H1 (cell line): ENCODE data around the gene ACSF2. TPM values are rescaled to one million over a fixed set of nuclear protein-coding genes. Genes with fewer than 3 reads are reported as not detected.

Experiments
- CBX8 ChIP-seq: fragments of 300-800, 300-1000 bp; sonication (generic); IDR thresholded peaks from 2 replicates; pipeline ENCODE4 v1.7.1; 2016; ENCODE audit warnings: low read depth, low read length, borderline replicate concordance
- JUN ChIP-seq: IDR thresholded peaks from 2 replicates; pipeline ENCODE4 v1.6.1; 2011; ENCODE audit warnings: low read depth, mild to moderate bottlenecking, improper control_type of control experiment, low read length
- RXRA ChIP-seq: IDR thresholded peaks from 2 replicates; pipeline ENCODE4 v1.6.1; 2011; ENCODE audit warnings: low read depth, mild to moderate bottlenecking, low read length, moderate library complexity; ENCODE audit not compliant: insufficient read depth
- TBP ChIP-seq: IDR thresholded peaks from 2 replicates; pipeline ENCODE4 v1.6.1; 2011; ENCODE audit warnings: low read depth, low read length, improper control_type of control experiment
- polyA plus RNA-seq, 7 experiments: library from polyadenylated mRNA; depleted of rRNA in 3 of 7; stranded (reverse) in 5 of 7; unstranded in 2 of 7; fragments of >200 nt in 5 of 7; fragments of 200-250 nt in 2 of 7; gene quantifications; 1 replicate in 5 of 7; 2 replicates in 1 of 7; 4 replicates in 1 of 7; pipeline versions ENCODE4 v1.2.1 to v1.2.3, GENCODE V29; 2011 to 2013; ENCODE audit warnings: missing spikeins in 2 of 7, mixed read lengths in 2 of 7
- total RNA-seq: library from RNA; stranded (reverse); fragmentation: NEBNext Ultra II Directional; extraction: Animal tissue kit (Norgen Biotek cat#: 25700); gene quantifications from 2 replicates; pipeline ENCODE4 v1.2.1, GENCODE V29; 2021
- TF ChIP-seq, protein P1 (sequence below): fragments of 300-600 bp; sonication (generic); IDR thresholded peaks from 2 replicates; pipeline ENCODE4 v1.7.1; 2012; ENCODE audit warnings: low read length, moderate library complexity, mild to moderate bottlenecking, inconsistent platforms; ENCODE audit not compliant: insufficient replicate concordance
- TF ChIP-seq, protein P2 (sequence below): IDR thresholded peaks from 2 replicates; pipeline ENCODE4 v1.6.1; 2012; ENCODE audit warnings: low read length, inconsistent platforms
- TF ChIP-seq, protein P3 (sequence below), 3 experiments: IDR thresholded peaks; 1 replicate in 2 of 3; 2 replicates in 1 of 3; pipeline versions ENCODE4 v1.5.1 to v1.6.1; 2011; ENCODE audit warnings: low read length in 3 of 3, mild to moderate bottlenecking in 3 of 3, inconsistent platforms in 2 of 3, low read depth in 1 of 3, moderate library complexity in 1 of 3; ENCODE audit not compliant: insufficient read depth in 1 of 3; ENCODE audit errors: control extremely low read depth in 1 of 3

The ACSF2 gene
- total and polyA plus RNA-seq, 2 of the 8 experiments (the other 6 are each of a cell fraction or from before 2014, with no cell fraction given), result 14.5 to 16.3 TPM

DNA sequence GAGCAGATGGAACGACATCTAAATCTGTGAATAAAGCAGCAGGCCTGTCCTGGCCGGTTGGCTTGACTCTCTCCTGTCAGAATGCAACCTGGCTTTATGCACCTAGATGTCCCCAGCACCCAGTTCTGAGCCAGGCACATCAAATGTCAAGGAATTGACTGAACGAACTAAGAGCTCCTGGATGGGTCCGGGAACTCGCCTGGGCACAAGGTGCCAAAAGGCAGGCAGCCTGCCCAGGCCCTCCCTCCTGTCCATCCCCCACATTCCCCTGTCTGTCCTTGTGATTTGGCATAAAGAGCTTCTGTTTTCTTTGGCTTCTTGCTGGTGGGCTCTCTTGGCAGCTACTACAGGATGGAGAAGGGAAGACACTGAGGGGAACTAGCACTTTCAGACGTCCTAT is 48.5 kb downstream of the ACSF2 start (continued):
- TF ChIP-seq, protein P1, sequence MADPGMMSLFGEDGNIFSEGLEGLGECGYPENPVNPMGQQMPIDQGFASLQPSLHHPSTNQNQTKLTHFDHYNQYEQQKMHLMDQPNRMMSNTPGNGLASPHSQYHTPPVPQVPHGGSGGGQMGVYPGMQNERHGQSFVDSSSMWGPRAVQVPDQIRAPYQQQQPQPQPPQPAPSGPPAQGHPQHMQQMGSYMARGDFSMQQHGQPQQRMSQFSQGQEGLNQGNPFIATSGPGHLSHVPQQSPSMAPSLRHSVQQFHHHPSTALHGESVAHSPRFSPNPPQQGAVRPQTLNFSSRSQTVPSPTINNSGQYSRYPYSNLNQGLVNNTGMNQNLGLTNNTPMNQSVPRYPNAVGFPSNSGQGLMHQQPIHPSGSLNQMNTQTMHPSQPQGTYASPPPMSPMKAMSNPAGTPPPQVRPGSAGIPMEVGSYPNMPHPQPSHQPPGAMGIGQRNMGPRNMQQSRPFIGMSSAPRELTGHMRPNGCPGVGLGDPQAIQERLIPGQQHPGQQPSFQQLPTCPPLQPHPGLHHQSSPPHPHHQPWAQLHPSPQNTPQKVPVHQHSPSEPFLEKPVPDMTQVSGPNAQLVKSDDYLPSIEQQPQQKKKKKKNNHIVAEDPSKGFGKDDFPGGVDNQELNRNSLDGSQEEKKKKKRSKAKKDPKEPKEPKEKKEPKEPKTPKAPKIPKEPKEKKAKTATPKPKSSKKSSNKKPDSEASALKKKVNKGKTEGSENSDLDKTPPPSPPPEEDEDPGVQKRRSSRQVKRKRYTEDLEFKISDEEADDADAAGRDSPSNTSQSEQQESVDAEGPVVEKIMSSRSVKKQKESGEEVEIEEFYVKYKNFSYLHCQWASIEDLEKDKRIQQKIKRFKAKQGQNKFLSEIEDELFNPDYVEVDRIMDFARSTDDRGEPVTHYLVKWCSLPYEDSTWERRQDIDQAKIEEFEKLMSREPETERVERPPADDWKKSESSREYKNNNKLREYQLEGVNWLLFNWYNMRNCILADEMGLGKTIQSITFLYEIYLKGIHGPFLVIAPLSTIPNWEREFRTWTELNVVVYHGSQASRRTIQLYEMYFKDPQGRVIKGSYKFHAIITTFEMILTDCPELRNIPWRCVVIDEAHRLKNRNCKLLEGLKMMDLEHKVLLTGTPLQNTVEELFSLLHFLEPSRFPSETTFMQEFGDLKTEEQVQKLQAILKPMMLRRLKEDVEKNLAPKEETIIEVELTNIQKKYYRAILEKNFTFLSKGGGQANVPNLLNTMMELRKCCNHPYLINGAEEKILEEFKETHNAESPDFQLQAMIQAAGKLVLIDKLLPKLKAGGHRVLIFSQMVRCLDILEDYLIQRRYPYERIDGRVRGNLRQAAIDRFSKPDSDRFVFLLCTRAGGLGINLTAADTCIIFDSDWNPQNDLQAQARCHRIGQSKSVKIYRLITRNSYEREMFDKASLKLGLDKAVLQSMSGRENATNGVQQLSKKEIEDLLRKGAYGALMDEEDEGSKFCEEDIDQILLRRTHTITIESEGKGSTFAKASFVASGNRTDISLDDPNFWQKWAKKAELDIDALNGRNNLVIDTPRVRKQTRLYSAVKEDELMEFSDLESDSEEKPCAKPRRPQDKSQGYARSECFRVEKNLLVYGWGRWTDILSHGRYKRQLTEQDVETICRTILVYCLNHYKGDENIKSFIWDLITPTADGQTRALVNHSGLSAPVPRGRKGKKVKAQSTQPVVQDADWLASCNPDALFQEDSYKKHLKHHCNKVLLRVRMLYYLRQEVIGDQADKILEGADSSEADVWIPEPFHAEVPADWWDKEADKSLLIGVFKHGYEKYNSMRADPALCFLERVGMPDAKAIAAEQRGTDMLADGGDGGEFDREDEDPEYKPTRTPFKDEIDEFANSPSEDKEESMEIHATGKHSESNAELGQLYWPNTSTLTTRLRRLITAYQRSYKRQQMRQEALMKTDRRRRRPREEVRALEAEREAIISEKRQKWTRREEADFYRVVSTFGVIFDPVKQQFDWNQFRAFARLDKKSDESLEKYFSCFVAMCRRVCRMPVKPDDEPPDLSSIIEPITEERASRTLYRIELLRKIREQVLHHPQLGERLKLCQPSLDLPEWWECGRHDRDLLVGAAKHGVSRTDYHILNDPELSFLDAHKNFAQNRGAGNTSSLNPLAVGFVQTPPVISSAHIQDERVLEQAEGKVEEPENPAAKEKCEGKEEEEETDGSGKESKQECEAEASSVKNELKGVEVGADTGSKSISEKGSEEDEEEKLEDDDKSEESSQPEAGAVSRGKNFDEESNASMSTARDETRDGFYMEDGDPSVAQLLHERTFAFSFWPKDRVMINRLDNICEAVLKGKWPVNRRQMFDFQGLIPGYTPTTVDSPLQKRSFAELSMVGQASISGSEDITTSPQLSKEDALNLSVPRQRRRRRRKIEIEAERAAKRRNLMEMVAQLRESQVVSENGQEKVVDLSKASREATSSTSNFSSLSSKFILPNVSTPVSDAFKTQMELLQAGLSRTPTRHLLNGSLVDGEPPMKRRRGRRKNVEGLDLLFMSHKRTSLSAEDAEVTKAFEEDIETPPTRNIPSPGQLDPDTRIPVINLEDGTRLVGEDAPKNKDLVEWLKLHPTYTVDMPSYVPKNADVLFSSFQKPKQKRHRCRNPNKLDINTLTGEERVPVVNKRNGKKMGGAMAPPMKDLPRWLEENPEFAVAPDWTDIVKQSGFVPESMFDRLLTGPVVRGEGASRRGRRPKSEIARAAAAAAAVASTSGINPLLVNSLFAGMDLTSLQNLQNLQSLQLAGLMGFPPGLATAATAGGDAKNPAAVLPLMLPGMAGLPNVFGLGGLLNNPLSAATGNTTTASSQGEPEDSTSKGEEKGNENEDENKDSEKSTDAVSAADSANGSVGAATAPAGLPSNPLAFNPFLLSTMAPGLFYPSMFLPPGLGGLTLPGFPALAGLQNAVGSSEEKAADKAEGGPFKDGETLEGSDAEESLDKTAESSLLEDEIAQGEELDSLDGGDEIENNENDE, result no peak
- TF ChIP-seq, protein P2, sequence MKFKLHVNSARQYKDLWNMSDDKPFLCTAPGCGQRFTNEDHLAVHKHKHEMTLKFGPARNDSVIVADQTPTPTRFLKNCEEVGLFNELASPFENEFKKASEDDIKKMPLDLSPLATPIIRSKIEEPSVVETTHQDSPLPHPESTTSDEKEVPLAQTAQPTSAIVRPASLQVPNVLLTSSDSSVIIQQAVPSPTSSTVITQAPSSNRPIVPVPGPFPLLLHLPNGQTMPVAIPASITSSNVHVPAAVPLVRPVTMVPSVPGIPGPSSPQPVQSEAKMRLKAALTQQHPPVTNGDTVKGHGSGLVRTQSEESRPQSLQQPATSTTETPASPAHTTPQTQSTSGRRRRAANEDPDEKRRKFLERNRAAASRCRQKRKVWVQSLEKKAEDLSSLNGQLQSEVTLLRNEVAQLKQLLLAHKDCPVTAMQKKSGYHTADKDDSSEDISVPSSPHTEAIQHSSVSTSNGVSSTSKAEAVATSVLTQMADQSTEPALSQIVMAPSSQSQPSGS, result no peak
- TF ChIP-seq JUN (no peak), TBP (no peak), CBX8 (no peak), RXRA (no peak)
- TF ChIP-seq, protein P3, sequence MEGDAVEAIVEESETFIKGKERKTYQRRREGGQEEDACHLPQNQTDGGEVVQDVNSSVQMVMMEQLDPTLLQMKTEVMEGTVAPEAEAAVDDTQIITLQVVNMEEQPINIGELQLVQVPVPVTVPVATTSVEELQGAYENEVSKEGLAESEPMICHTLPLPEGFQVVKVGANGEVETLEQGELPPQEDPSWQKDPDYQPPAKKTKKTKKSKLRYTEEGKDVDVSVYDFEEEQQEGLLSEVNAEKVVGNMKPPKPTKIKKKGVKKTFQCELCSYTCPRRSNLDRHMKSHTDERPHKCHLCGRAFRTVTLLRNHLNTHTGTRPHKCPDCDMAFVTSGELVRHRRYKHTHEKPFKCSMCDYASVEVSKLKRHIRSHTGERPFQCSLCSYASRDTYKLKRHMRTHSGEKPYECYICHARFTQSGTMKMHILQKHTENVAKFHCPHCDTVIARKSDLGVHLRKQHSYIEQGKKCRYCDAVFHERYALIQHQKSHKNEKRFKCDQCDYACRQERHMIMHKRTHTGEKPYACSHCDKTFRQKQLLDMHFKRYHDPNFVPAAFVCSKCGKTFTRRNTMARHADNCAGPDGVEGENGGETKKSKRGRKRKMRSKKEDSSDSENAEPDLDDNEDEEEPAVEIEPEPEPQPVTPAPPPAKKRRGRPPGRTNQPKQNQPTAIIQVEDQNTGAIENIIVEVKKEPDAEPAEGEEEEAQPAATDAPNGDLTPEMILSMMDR (IDR thresholded peaks at IDR 0.05; ENCODE audit: control extremely low read depth in 1 of 3, insufficient read depth in 1 of 3, low read depth in 1 of 3, low read length in 3 of 3), result no peak
